Measurements from ENCODE around the gene GOLGA6D. TPM values are rescaled to one million over a fixed set of nuclear protein-coding genes. Genes with fewer than 3 reads are reported as not detected.

GOLGA6D gene
- total RNA-seq, 1 experiment from 2014 or later = 0.35 TPM

- no peak overlapping the region for H3K27ac Mint-ChIP-seq
- no CpG with 5 or more reads among the region's 5 CpGs for WGBS (ENCODE audit: extremely low coverage, insufficient read length, low lambda C conversion rate)
- H2AK5ac ChIP-seq (ENCODE audit: insufficient read length, low read length) = no peak overlapping the region
- no peaks in the 10 kb centered on the region for H3K27me3 ChIP-seq (ENCODE audit: insufficient read depth, low read length)
- H2BK20ac ChIP-seq (ENCODE audit: low read depth, low read length, poor library complexity, severe bottlenecking) = no peak overlapping the region
- TF ChIP-seq CTCF (conservative IDR thresholded peaks at IDR 0.05) = no peak
- H3K4me1 ChIP-seq (ENCODE audit: insufficient read depth, low read length) = no peaks in the 10 kb centered on the region; the same call in 1 of the 2 replicates
- H2BK12ac ChIP-seq (ENCODE audit: insufficient read length, low read depth, low read length) = no peak overlapping the region
- H3K9ac ChIP-seq (ENCODE audit: extremely low read depth, insufficient read length, low read length) = no peak overlapping the region
- no peak overlapping the region for H4K5ac ChIP-seq (ENCODE audit: insufficient read length, low read depth, low read length)
- peaks cover 31% of the 10 kb centered on the region for H3K27me3 Mint-ChIP-seq (ENCODE audit: low read depth)
- DNase-seq = no peak
- no peak overlapping the region for H3K18ac ChIP-seq (ENCODE audit: insufficient read length, low read depth, low read length)
- H2BK15ac ChIP-seq (ENCODE audit: low read depth, low read length) = no peak overlapping the region
- no peak overlapping the region for H3K27ac ChIP-seq (ENCODE audit: insufficient read length, low read depth, low read length)
- no peak overlapping the region for H3K4ac ChIP-seq (ENCODE audit: low read depth, low read length)
- no peaks in the 10 kb centered on the region for H3K9me3 ChIP-seq (ENCODE audit: control insufficient read depth, low read depth, low read length)
- no peak overlapping the region for H3K23ac ChIP-seq (ENCODE audit: insufficient read length, low read depth, low read length)
- no peak overlapping the region; the same call in 1 of the 2 replicates for H3K14ac ChIP-seq (ENCODE audit: insufficient read depth, low read length)
- H3K79me1 ChIP-seq (ENCODE audit: insufficient read depth, low read depth, low read length, poor library complexity, severe bottlenecking) = no peaks in the 10 kb centered on the region
- H3K4me1 Mint-ChIP-seq = peaks cover 9 to 22% of the 10 kb centered on the region in 2 experiments
- H4K20me1 ChIP-seq (ENCODE audit: control insufficient read depth, insufficient read depth, insufficient read length) = no peaks in the 10 kb centered on the region
- H3K56ac ChIP-seq (ENCODE audit: insufficient read length, low read depth, low read length) = no peak overlapping the region
- H3K36me3 Mint-ChIP-seq (ENCODE audit: insufficient read depth in 1 of 3, low read depth in 3 of 3) = peaks cover 0 to 2% (median 0%) of the 10 kb centered on the region in 3 experiments; a peak in 2 of 7 replicates
- H3K4me2 ChIP-seq (ENCODE audit: insufficient read depth, insufficient read length, low read length) = no peak overlapping the region
- no peak overlapping the region for H2BK5ac ChIP-seq (ENCODE audit: insufficient read length, low read length)
- H3K23me2 ChIP-seq (ENCODE audit: insufficient read length, low read depth, low read length, poor library complexity, severe bottlenecking) = no peaks in the 10 kb centered on the region
- H3T11ph ChIP-seq (ENCODE audit: low read length) = no peak overlapping the region
- no peak overlapping the region for H2AFZ ChIP-seq (ENCODE audit: low read length)
- H3K9me3 Mint-ChIP-seq = no peaks in the 10 kb centered on the region
- no peaks in the 10 kb centered on the region for H3K79me2 ChIP-seq (ENCODE audit: insufficient read depth, low read length)
- no peak overlapping the region for H3K4me3 Mint-ChIP-seq
- H4K8ac ChIP-seq (replicated peaks; ENCODE audit: insufficient read length, low read depth, low read length) = no peak overlapping the region
- no peak overlapping the region for H2BK120ac ChIP-seq (ENCODE audit: low read depth, low read length, poor library complexity, severe bottlenecking)
- H4K91ac ChIP-seq (ENCODE audit: insufficient read length, low read depth, low read length) = no peak overlapping the region
These were observed 48.3 kb upstream of the GOLGA6D start for GRCh38 chr15:75234191-75234810.

Data from H9 (cell line).